ENCODE data around the gene VAMP7.

VAMP7 gene

GRCh38 chrX:155877288-155877687 is 3.9 kb upstream of the VAMP7 start:
- H2AK5ac ChIP-seq (ENCODE audit: low read length, severe bottlenecking) = no peak overlapping the region
- no peak overlapping the region for H3K27ac ChIP-seq (ENCODE audit: low read length, poor library complexity, severe bottlenecking)
- H3K4me1 ChIP-seq (ENCODE audit: control insufficient read depth, insufficient read depth, low read depth, low read length) = no peaks in the 10 kb centered on the region
- H3K9me3 ChIP-seq (ENCODE audit: control insufficient read depth, low read length) = no peaks in the 10 kb centered on the region
- DNase-seq = no peak
- WGBS = no CpG with 5 or more reads among the region's 1 CpG
- H3K14ac ChIP-seq (ENCODE audit: low read length in 2 of 2) = no peak overlapping the region
- peaks cover 0 to 8% of the 10 kb centered on the region in 2 experiments for H3K27me3 ChIP-seq (ENCODE audit: control insufficient read depth in 1 of 2, insufficient read depth in 1 of 2, low read length in 2 of 2)
- no peak overlapping the region for H2BK120ac ChIP-seq (ENCODE audit: low read depth, low read length)
- no peak overlapping the region for H2BK12ac ChIP-seq (ENCODE audit: low read length in 2 of 2)
- H2AFZ ChIP-seq (ENCODE audit: low read depth, low read length) = no peak overlapping the region
- no peak overlapping the region for H3K9ac ChIP-seq (ENCODE audit: low read length)
- no peak overlapping the region for H3K4me3 ChIP-seq (ENCODE audit: insufficient read depth in 1 of 2, low read depth in 1 of 2, low read length in 2 of 2)
- no peak overlapping the region for H3K4me2 ChIP-seq (ENCODE audit: low read length, poor library complexity, severe bottlenecking)
- H4K91ac ChIP-seq (ENCODE audit: low read length) = no peak overlapping the region
- H3K18ac ChIP-seq (ENCODE audit: low read depth in 1 of 2, low read length in 2 of 2) = no peak overlapping the region
- H2BK5ac ChIP-seq (ENCODE audit: low read depth, low read length, poor library complexity, severe bottlenecking) = no peak overlapping the region
- H4K8ac ChIP-seq (ENCODE audit: low read length) = no peak overlapping the region
- H3K23ac ChIP-seq (ENCODE audit: low read length in 2 of 2) = no peak overlapping the region
- no peaks in the 10 kb centered on the region for H3K36me3 ChIP-seq (ENCODE audit: control insufficient read depth in 1 of 2, insufficient read depth in 2 of 2, low read depth in 1 of 2, low read length in 2 of 2)
- H3K4ac ChIP-seq (ENCODE audit: low read depth in 1 of 2, low read length in 2 of 2) = no peak overlapping the region
- no peak overlapping the region for H2BK15ac ChIP-seq (ENCODE audit: low read depth, poor library complexity, severe bottlenecking)
- no peaks in the 10 kb centered on the region for H3K79me1 ChIP-seq (replicated peaks; ENCODE audit: low read length, poor library complexity, severe bottlenecking)

GRCh38 chrX:155880586-155881157 is 473 bp upstream of the VAMP7 start:
- Histone ChIP-seq H3K9ac (ENCODE audit: low read length) (peak overlapping the region; percentile 93), H3K4me1 (ENCODE audit: control insufficient read depth, insufficient read depth, low read depth, low read length) (no peaks in the 10 kb centered on the region), H3K18ac (ENCODE audit: low read depth in 1 of 2, low read length in 2 of 2) (no peak overlapping the region), H3K27me3 (ENCODE audit: control insufficient read depth in 1 of 2, insufficient read depth in 1 of 2, low read length in 2 of 2) (no peaks in the 10 kb centered on the region), H3K9me3 (ENCODE audit: control insufficient read depth, low read length) (no peaks in the 10 kb centered on the region), H2BK15ac (ENCODE audit: low read depth, poor library complexity, severe bottlenecking) (no peak overlapping the region), H3K4me2 (ENCODE audit: low read length, poor library complexity, severe bottlenecking) (peak overlapping the region; percentile 49), H4K8ac (ENCODE audit: low read length) (peak overlapping the region; percentile 71), H2BK120ac (ENCODE audit: low read depth, low read length) (no peak overlapping the region), H3K4ac (ENCODE audit: low read depth in 1 of 2, low read length in 2 of 2) (no peak overlapping the region), H3K36me3 (ENCODE audit: control insufficient read depth in 1 of 2, insufficient read depth in 2 of 2, low read depth in 1 of 2, low read length in 2 of 2) (peaks cover 0 to 2% of the 10 kb centered on the region in 2 experiments), H3K27ac (ENCODE audit: low read length, poor library complexity, severe bottlenecking) (no peak overlapping the region), H2AFZ (ENCODE audit: low read depth, low read length) (no peak overlapping the region), H2AK5ac (ENCODE audit: low read length, severe bottlenecking) (no peak overlapping the region), H3K79me1 (replicated peaks; ENCODE audit: low read length, poor library complexity, severe bottlenecking) (no peaks in the 10 kb centered on the region), H2BK12ac (ENCODE audit: low read length in 2 of 2) (no peak overlapping the region), H3K4me3 (ENCODE audit: insufficient read depth in 1 of 2, low read depth in 1 of 2, low read length in 2 of 2) (peak overlapping the region; percentile 75 to 88), H3K23ac (ENCODE audit: low read length in 2 of 2) (no peak overlapping the region), H3K14ac (ENCODE audit: low read length in 2 of 2) (no peak overlapping the region), H2BK5ac (ENCODE audit: low read depth, low read length, poor library complexity, severe bottlenecking) (no peak overlapping the region), H4K91ac (ENCODE audit: low read length) (no peak overlapping the region)
- peak; percentile 14 for DNase-seq
- 66% methylated on average over 13 of the region's 13 CpGs for WGBS

- H2AFZ ChIP-seq (ENCODE audit: low read depth, low read length) = no peak overlapping the region
- WGBS = 67% methylated on average over 1 of the region's 2 CpGs
Measured at GRCh38 chrX:155886409-155886808, 5.3 kb downstream of the VAMP7 start.

GRCh38 chrX:155888139-155888538 is 7.0 kb downstream of the VAMP7 start:
- Histone ChIP-seq H3K27me3 (ENCODE audit: control insufficient read depth in 1 of 2, insufficient read depth in 1 of 2, low read length in 2 of 2) (no peaks in the 10 kb centered on the region), H2BK5ac (ENCODE audit: low read depth, low read length, poor library complexity, severe bottlenecking) (no peak overlapping the region), H3K18ac (ENCODE audit: low read depth in 1 of 2, low read length in 2 of 2) (no peak overlapping the region), H4K91ac (ENCODE audit: low read length) (no peak overlapping the region), H3K9ac (ENCODE audit: low read length) (no peak overlapping the region), H3K4me2 (ENCODE audit: low read length, poor library complexity, severe bottlenecking) (no peak overlapping the region), H3K36me3 (ENCODE audit: control insufficient read depth in 1 of 2, insufficient read depth in 2 of 2, low read depth in 1 of 2, low read length in 2 of 2) (peaks cover 0 to 29% of the 10 kb centered on the region in 2 experiments), H3K4me1 (ENCODE audit: control insufficient read depth, insufficient read depth, low read depth, low read length) (no peaks in the 10 kb centered on the region), H3K14ac (ENCODE audit: low read length in 2 of 2) (no peak overlapping the region), H2BK120ac (ENCODE audit: low read depth, low read length) (no peak overlapping the region), H2AFZ (ENCODE audit: low read depth, low read length) (no peak overlapping the region), H3K4me3 (ENCODE audit: insufficient read depth in 1 of 2, low read depth in 1 of 2, low read length in 2 of 2) (no peak overlapping the region), H3K79me1 (replicated peaks; ENCODE audit: low read length, poor library complexity, severe bottlenecking) (peaks cover 2% of the 10 kb centered on the region), H3K23ac (ENCODE audit: low read length in 2 of 2) (no peak overlapping the region), H2BK15ac (ENCODE audit: low read depth, poor library complexity, severe bottlenecking) (no peak overlapping the region), H2AK5ac (ENCODE audit: low read length, severe bottlenecking) (no peak overlapping the region), H2BK12ac (ENCODE audit: low read length in 2 of 2) (no peak overlapping the region), H3K9me3 (ENCODE audit: control insufficient read depth, low read length) (no peaks in the 10 kb centered on the region), H4K8ac (ENCODE audit: low read length) (no peak overlapping the region), H3K27ac (ENCODE audit: low read length, poor library complexity, severe bottlenecking) (peak overlapping the region; percentile 71), H3K4ac (ENCODE audit: low read depth in 1 of 2, low read length in 2 of 2) (no peak overlapping the region)
- WGBS = 50% methylated on average over 1 of the region's 3 CpGs
- DNase-seq = peak; percentile 72

More at GRCh38 chrX:155886409-155886808, 5.3 kb downstream of the VAMP7 start:
- Histone ChIP-seq H2BK15ac (ENCODE audit: low read depth, poor library complexity, severe bottlenecking) (no peak overlapping the region), H2BK5ac (ENCODE audit: low read depth, low read length, poor library complexity, severe bottlenecking) (no peak overlapping the region), H3K4ac (ENCODE audit: low read depth in 1 of 2, low read length in 2 of 2) (no peak overlapping the region), H3K14ac (ENCODE audit: low read length in 2 of 2) (no peak overlapping the region), H3K4me2 (ENCODE audit: low read length, poor library complexity, severe bottlenecking) (no peak overlapping the region), H4K91ac (ENCODE audit: low read length) (no peak overlapping the region), H3K36me3 (ENCODE audit: control insufficient read depth in 1 of 2, insufficient read depth in 2 of 2, low read depth in 1 of 2, low read length in 2 of 2) (peaks cover 0 to 29% of the 10 kb centered on the region in 2 experiments), H2BK12ac (ENCODE audit: low read length in 2 of 2) (no peak overlapping the region), H3K27me3 (ENCODE audit: control insufficient read depth in 1 of 2, insufficient read depth in 1 of 2, low read length in 2 of 2) (no peaks in the 10 kb centered on the region), H3K9ac (ENCODE audit: low read length) (no peak overlapping the region), H3K4me3 (ENCODE audit: insufficient read depth in 1 of 2, low read depth in 1 of 2, low read length in 2 of 2) (no peak overlapping the region), H4K8ac (ENCODE audit: low read length) (no peak overlapping the region), H2AK5ac (ENCODE audit: low read length, severe bottlenecking) (no peak overlapping the region), H3K79me1 (replicated peaks; ENCODE audit: low read length, poor library complexity, severe bottlenecking) (no peaks in the 10 kb centered on the region), H3K18ac (ENCODE audit: low read depth in 1 of 2, low read length in 2 of 2) (no peak overlapping the region), H3K9me3 (ENCODE audit: control insufficient read depth, low read length) (no peaks in the 10 kb centered on the region), H3K23ac (ENCODE audit: low read length in 2 of 2) (no peak overlapping the region), H3K27ac (ENCODE audit: low read length, poor library complexity, severe bottlenecking) (no peak overlapping the region), H2BK120ac (ENCODE audit: low read depth, low read length) (no peak overlapping the region), H3K4me1 (ENCODE audit: control insufficient read depth, insufficient read depth, low read depth, low read length) (no peaks in the 10 kb centered on the region)
- DNase-seq = no peak
